GM12864 (cell line): Measurements from ENCODE around the gene TSHZ1.

Experiments used
- DNase-seq: peaks from one replicate; pipeline ENCODE4 v3.0.0-alpha.2; 2011; ENCODE audit warnings: low read depth
- H3K4me3 ChIP-seq: 2 replicates; pipeline ENCODE4 v1.5.1; 2011; ENCODE audit warnings: mild to moderate bottlenecking, low read depth, low read length, control low read depth
- TF ChIP-seq, protein P1 (sequence below): IDR thresholded peaks from 2 replicates; pipeline ENCODE4 v1.5.1; 2011; ENCODE audit warnings: low read depth, mild to moderate bottlenecking, moderate library complexity, low read length, control low read depth, inconsistent platforms; ENCODE audit errors: missing control alignments

TSHZ1 gene

DNA sequence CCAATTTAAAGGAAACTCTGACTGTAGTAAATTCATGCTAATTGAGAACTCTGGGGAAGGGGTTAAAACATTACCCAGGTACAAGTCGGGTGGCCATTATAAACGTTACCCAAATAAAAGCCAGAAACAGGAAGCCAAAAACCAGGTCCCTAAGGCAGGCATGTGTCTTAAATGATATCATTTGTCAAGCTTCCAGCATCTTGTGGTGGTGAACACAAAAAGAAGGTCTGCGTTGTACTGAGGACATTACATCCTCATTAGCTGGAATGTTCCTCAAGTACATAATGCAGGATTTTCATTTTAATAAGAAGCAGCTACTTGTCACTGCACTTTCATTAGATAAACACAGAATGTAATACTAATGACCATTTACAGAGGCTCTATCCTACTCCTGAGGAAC lies 12.6 kb upstream of the TSHZ1 start:
- TF ChIP-seq, protein P1, sequence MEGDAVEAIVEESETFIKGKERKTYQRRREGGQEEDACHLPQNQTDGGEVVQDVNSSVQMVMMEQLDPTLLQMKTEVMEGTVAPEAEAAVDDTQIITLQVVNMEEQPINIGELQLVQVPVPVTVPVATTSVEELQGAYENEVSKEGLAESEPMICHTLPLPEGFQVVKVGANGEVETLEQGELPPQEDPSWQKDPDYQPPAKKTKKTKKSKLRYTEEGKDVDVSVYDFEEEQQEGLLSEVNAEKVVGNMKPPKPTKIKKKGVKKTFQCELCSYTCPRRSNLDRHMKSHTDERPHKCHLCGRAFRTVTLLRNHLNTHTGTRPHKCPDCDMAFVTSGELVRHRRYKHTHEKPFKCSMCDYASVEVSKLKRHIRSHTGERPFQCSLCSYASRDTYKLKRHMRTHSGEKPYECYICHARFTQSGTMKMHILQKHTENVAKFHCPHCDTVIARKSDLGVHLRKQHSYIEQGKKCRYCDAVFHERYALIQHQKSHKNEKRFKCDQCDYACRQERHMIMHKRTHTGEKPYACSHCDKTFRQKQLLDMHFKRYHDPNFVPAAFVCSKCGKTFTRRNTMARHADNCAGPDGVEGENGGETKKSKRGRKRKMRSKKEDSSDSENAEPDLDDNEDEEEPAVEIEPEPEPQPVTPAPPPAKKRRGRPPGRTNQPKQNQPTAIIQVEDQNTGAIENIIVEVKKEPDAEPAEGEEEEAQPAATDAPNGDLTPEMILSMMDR = no peak
- DNase-seq = no peak

DNA sequence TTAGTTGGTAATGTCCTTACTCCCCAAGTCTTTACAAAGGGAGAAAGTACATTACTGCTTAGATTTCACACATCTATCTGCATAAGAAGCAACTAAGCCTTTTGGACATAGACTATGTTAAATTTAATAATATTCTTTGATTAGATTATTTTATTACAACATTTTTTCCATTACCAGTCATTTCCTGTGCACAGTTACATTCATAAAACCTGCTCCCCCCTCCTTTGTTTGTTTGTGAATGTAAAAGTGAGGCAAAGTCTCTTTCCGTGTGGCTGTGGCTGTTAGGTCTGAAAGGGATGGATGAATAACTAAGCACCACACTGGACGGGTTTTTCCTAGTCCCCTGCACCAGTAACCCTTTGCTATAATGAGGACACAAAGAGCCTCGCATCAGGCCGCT lies 11.3 kb upstream of the TSHZ1 start:
- DNase-seq = no peak
- no peak overlapping the region for H3K4me3 ChIP-seq
- TF ChIP-seq, protein P1 = no peak

More for the DNA sequence above, 12.6 kb upstream of the TSHZ1 start:
- no peak overlapping the region for H3K4me3 ChIP-seq

- no peak overlapping the region for H3K4me3 ChIP-seq
- TF ChIP-seq, protein P1 = no peak
- DNase-seq = no peak
Observed at GRCh38 chr18:75200071-75200470, 10.5 kb upstream of the TSHZ1 start.

GRCh38 chr18:75200605-75201280 lies 9.9 kb upstream of the TSHZ1 start:
- H3K4me3 ChIP-seq = no peak overlapping the region
- TF ChIP-seq, protein P1 = no peak
- DNase-seq = no peak

GRCh38 chr18:75201282-75202270 lies 9.0 kb upstream of the TSHZ1 start:
- DNase-seq = no peak
- TF ChIP-seq, protein P1 = no peak
- H3K4me3 ChIP-seq = no peak overlapping the region

DNA sequence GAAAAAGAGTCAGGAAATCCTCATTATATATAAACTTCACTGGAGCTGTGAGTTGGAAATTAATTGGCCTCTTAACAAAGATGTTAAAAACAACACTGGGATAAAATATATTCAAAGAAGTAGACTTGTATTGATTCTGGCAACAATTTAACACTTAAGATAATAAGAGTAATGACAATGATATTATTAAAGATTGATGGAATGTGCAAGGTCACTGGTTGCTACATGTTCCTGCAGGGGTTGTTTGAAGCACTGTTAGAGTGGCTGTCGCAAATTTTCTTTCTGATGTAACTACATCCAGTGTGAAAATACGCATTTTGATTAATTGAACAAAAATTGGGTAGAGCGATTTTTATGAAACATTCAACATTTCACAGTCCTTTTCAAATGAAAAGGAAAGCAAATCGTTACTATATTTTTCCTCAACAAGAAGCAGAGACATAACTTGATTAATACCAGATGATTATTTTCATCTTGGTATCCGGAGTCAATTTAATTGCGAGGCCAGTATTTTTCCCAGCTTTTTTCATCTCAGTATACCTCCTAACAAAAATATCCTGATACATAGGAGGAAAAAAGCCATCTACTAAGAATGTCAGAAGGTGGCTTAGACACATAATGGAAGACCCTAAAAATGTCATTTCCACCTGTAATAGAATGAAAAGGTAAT lies 7.8 kb upstream of the TSHZ1 start:
- no peak overlapping the region for H3K4me3 ChIP-seq
- TF ChIP-seq, protein P1 = no peak
- no peak for DNase-seq
